GM12878 (cell line): ENCODE results near the gene BMPR1B.

Experiments used
- CBFB ChIP-seq: IDR thresholded peaks from 2 replicates; pipeline ENCODE4 v1.6.1; 2016; ENCODE audit warnings: antibody characterized with exemption, low read depth
- POLR2A ChIP-seq: IDR thresholded peaks from 2 replicates; pipeline ENCODE4 v1.6.1; 2011; ENCODE audit warnings: low read depth, mild to moderate bottlenecking, low read length
- TF ChIP-seq, protein P1 (sequence below), 3 experiments: IDR thresholded peaks in 2 of 3; conservative IDR thresholded peaks in 1 of 3; 2 replicates each; pipeline ENCODE4 v1.5.1; 2011; ENCODE audit warnings: low read depth in 3 of 3, low read length in 3 of 3, mild to moderate bottlenecking in 3 of 3, control low read depth in 2 of 3, moderate library complexity in 2 of 3, inconsistent platforms in 1 of 3, mixed read lengths in 1 of 3; ENCODE audit not compliant: control insufficient read depth in 2 of 3, insufficient read depth in 1 of 3; ENCODE audit errors: extremely low read depth in 1 of 3
- TF ChIP-seq, protein P2 (sequence below): fragments of 450-650 bp; IDR thresholded peaks from 2 replicates; pipeline ENCODE4 v1.6.1; 2017; ENCODE audit warnings: mild to moderate bottlenecking, moderate library complexity
- TF ChIP-seq, protein P3 (sequence below): fragments of 450-650 bp; IDR thresholded peaks from 2 replicates; pipeline ENCODE4 v1.6.1; 2016; ENCODE audit warnings: mild to moderate bottlenecking
- TF ChIP-seq, protein P4 (sequence below): fragments of 150-350 bp; IDR thresholded peaks from 2 replicates; pipeline ENCODE4 v1.6.1; 2016; ENCODE audit warnings: low read depth, low read length
- TF ChIP-seq, protein P5 (sequence below): IDR thresholded peaks from 2 replicates; pipeline ENCODE4 v1.6.1; 2011; ENCODE audit warnings: low read depth, mild to moderate bottlenecking, low read length, moderate library complexity, borderline replicate concordance; ENCODE audit errors: extremely low read depth

DNA sequence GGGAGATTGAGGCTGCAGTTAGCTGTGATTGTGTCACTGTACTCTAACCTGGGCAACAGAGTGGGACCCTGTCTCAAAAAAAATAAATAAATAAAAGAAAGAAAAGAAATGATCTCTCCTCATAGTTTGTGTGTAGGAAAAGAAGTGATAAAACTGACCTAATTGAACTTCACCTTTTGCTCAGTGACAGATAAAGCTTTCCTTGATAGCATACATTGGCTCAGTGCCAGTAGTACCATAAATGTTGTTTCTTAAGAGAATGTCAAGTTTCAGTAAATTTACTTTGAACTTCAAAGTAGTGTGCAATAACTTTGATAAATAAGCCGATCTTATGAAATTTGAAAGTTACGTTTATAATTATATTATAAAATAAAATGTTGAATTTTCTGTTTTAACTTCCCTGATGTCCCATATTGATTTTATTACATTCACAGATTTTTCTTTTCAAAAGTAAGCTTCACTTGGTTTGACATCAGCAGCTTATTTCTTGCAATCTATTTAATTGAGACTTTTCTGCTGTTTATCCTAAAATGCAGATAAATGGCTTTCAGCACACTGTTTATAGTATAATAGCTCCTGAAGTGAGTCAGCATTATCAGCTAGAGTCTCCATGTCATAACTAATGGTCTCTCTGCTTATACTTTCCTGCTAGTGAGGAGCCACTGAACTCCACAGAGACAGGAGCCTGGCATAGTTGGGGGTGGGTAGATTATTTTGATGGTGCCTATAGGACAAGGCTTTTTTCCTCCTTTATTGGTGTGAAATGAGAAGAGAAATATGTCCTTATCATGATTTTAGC lies 330.1 kb downstream of the BMPR1B start:
- TF ChIP-seq, protein P1, sequence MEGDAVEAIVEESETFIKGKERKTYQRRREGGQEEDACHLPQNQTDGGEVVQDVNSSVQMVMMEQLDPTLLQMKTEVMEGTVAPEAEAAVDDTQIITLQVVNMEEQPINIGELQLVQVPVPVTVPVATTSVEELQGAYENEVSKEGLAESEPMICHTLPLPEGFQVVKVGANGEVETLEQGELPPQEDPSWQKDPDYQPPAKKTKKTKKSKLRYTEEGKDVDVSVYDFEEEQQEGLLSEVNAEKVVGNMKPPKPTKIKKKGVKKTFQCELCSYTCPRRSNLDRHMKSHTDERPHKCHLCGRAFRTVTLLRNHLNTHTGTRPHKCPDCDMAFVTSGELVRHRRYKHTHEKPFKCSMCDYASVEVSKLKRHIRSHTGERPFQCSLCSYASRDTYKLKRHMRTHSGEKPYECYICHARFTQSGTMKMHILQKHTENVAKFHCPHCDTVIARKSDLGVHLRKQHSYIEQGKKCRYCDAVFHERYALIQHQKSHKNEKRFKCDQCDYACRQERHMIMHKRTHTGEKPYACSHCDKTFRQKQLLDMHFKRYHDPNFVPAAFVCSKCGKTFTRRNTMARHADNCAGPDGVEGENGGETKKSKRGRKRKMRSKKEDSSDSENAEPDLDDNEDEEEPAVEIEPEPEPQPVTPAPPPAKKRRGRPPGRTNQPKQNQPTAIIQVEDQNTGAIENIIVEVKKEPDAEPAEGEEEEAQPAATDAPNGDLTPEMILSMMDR (IDR thresholded peaks at IDR 0.05 in 2 of 3, conservative IDR thresholded peaks at IDR 0.05 in 1 of 3; ENCODE audit: control insufficient read depth in 2 of 3, extremely low read depth in 1 of 3, insufficient read depth in 1 of 3, low read depth in 3 of 3, low read length in 3 of 3), result no peak
- TF ChIP-seq CBFB, result no peak
- TF ChIP-seq, protein P2, sequence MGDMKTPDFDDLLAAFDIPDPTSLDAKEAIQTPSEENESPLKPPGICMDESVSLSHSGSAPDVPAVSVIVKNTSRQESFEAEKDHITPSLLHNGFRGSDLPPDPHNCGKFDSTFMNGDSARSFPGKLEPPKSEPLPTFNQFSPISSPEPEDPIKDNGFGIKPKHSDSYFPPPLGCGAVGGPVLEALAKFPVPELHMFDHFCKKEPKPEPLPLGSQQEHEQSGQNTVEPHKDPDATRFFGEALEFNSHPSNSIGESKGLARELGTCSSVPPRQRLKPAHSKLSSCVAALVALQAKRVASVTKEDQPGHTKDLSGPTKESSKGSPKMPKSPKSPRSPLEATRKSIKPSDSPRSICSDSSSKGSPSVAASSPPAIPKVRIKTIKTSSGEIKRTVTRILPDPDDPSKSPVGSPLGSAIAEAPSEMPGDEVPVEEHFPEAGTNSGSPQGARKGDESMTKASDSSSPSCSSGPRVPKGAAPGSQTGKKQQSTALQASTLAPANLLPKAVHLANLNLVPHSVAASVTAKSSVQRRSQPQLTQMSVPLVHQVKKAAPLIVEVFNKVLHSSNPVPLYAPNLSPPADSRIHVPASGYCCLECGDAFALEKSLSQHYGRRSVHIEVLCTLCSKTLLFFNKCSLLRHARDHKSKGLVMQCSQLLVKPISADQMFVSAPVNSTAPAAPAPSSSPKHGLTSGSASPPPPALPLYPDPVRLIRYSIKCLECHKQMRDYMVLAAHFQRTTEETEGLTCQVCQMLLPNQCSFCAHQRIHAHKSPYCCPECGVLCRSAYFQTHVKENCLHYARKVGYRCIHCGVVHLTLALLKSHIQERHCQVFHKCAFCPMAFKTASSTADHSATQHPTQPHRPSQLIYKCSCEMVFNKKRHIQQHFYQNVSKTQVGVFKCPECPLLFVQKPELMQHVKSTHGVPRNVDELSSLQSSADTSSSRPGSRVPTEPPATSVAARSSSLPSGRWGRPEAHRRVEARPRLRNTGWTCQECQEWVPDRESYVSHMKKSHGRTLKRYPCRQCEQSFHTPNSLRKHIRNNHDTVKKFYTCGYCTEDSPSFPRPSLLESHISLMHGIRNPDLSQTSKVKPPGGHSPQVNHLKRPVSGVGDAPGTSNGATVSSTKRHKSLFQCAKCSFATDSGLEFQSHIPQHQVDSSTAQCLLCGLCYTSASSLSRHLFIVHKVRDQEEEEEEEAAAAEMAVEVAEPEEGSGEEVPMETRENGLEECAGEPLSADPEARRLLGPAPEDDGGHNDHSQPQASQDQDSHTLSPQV, result no peak
- no peak for TF ChIP-seq POLR2A
- TF ChIP-seq, protein P3, sequence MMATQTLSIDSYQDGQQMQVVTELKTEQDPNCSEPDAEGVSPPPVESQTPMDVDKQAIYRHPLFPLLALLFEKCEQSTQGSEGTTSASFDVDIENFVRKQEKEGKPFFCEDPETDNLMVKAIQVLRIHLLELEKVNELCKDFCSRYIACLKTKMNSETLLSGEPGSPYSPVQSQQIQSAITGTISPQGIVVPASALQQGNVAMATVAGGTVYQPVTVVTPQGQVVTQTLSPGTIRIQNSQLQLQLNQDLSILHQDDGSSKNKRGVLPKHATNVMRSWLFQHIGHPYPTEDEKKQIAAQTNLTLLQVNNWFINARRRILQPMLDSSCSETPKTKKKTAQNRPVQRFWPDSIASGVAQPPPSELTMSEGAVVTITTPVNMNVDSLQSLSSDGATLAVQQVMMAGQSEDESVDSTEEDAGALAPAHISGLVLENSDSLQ, result no peak
- TF ChIP-seq, protein P4, sequence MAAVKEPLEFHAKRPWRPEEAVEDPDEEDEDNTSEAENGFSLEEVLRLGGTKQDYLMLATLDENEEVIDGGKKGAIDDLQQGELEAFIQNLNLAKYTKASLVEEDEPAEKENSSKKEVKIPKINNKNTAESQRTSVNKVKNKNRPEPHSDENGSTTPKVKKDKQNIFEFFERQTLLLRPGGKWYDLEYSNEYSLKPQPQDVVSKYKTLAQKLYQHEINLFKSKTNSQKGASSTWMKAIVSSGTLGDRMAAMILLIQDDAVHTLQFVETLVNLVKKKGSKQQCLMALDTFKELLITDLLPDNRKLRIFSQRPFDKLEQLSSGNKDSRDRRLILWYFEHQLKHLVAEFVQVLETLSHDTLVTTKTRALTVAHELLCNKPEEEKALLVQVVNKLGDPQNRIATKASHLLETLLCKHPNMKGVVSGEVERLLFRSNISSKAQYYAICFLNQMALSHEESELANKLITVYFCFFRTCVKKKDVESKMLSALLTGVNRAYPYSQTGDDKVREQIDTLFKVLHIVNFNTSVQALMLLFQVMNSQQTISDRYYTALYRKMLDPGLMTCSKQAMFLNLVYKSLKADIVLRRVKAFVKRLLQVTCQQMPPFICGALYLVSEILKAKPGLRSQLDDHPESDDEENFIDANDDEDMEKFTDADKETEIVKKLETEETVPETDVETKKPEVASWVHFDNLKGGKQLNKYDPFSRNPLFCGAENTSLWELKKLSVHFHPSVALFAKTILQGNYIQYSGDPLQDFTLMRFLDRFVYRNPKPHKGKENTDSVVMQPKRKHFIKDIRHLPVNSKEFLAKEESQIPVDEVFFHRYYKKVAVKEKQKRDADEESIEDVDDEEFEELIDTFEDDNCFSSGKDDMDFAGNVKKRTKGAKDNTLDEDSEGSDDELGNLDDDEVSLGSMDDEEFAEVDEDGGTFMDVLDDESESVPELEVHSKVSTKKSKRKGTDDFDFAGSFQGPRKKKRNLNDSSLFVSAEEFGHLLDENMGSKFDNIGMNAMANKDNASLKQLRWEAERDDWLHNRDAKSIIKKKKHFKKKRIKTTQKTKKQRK, result no peak
- TF ChIP-seq, protein P5, sequence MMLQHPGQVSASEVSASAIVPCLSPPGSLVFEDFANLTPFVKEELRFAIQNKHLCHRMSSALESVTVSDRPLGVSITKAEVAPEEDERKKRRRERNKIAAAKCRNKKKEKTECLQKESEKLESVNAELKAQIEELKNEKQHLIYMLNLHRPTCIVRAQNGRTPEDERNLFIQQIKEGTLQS, result no peak
